ENCODE results near the gene CENPX. TPM values are rescaled to one million over a fixed set of nuclear protein-coding genes. Genes with fewer than 3 reads are reported as not detected.

CENPX gene
- total RNA-seq, 2 experiments from 2014 or later = 11.1 to 14.3 TPM

Other genes with a start within 250 kb of the CENPX start
- not detected for gene GCGR, start 218.7 kb downstream of the CENPX start, total RNA-seq
- gene MCRIP1, start 189.6 kb downstream of the CENPX start, total RNA-seq = 10 to 100 TPM; 32.2 to 34.0 TPM
- not detected for gene PPP1R27, start 187.8 kb downstream of the CENPX start, total RNA-seq
- 100 to 1,000 TPM; 278 to 288 TPM for gene P4HB, start 162.3 kb downstream of the CENPX start, total RNA-seq
- gene ARHGDIA, start 151.5 kb downstream of the CENPX start, total RNA-seq = 100 to 1,000 TPM; 777 to 791 TPM
- 100 to 1,000 TPM in 1 of 2 experiments, 10 to 100 TPM in 1; 95.8 to 118 TPM for gene ALYREF, start 131.3 kb downstream of the CENPX start, total RNA-seq
- 10 to 100 TPM; 30.0 to 30.4 TPM for gene ANAPC11, start 131.2 kb downstream of the CENPX start, total RNA-seq
- under 1 TPM in 1 of 2 experiments, not detected in 1; 0.38 TPM for gene NPB, start 120.6 kb downstream of the CENPX start, total RNA-seq
- 10 to 100 TPM; 18.0 to 18.1 TPM for gene PCYT2, start 111.5 kb downstream of the CENPX start, total RNA-seq
- 10 to 100 TPM; 75.2 to 76.1 TPM for gene SIRT7, start 104.7 kb downstream of the CENPX start, total RNA-seq
- 10 to 100 TPM in 1 of 2 experiments, 1 to 10 TPM in 1; 8.5 to 10.5 TPM for gene MAFG, start 95.1 kb downstream of the CENPX start, total RNA-seq
- gene PYCR1, start 85.6 kb downstream of the CENPX start, total RNA-seq = 1 to 10 TPM in 1 of 2 experiments, under 1 TPM in 1; 0.56 to 1.5 TPM
- gene MYADML2, start 75.6 kb downstream of the CENPX start, total RNA-seq = not detected
- not detected for gene NOTUM, start 61.7 kb downstream of the CENPX start, total RNA-seq
- gene ASPSCR1, start 45.2 kb downstream of the CENPX start, total RNA-seq = 10 to 100 TPM; 18.6 to 19.5 TPM
- gene LRRC45, start 427 bp upstream of the CENPX start, total RNA-seq = 1 to 10 TPM; 5.1 to 5.6 TPM
- 1 to 10 TPM; 2.1 to 3.5 TPM for gene RAC3, start 8.8 kb upstream of the CENPX start, total RNA-seq
- 10 to 100 TPM; 71.7 to 77.7 TPM for gene DCXR, start 14.8 kb upstream of the CENPX start, total RNA-seq
- 10 to 100 TPM; 26.2 to 27.2 TPM for gene RFNG, start 28.9 kb upstream of the CENPX start, total RNA-seq
- gene GPS1, start 29.0 kb upstream of the CENPX start, total RNA-seq = 10 to 100 TPM; 72.0 to 72.8 TPM
- 100 to 1,000 TPM; 159 to 174 TPM for gene DUS1L, start 42.9 kb upstream of the CENPX start, total RNA-seq
- gene FASN, start 75.4 kb upstream of the CENPX start, total RNA-seq = 100 to 1,000 TPM; 245 to 263 TPM
- gene CCDC57, start 190.0 kb upstream of the CENPX start, total RNA-seq = 100 to 1,000 TPM; 175 to 184 TPM
- gene SLC16A3, start 206.2 kb upstream of the CENPX start, total RNA-seq = 100 to 1,000 TPM in 1 of 2 experiments, 10 to 100 TPM in 1; 94.0 to 103 TPM

Measured in CD8-positive, alpha-beta T cell (primary cell).